22Rv1 (cell line): ENCODE measurements around the gene ZNF92.
"Not testable (repeated sequence)": the region's sequence is repeated elsewhere in the genome, so short reads cannot be mapped to it uniquely, and the experiment has no call there.

ENCODE experiments used
- H3K27ac ChIP-seq: fragments of 450-650 bp; 2 replicates; pipeline ENCODE4 v1.5.1; 2017
- CTCF ChIP-seq: fragments of 450-650 bp; IDR thresholded peaks from 2 replicates; pipeline ENCODE4 v1.5.1; 2017; ENCODE audit warnings: mild to moderate bottlenecking
- ZFX ChIP-seq: fragments of 450-650 bp; IDR thresholded peaks from 2 replicates; pipeline ENCODE4 v1.6.1; 2017; ENCODE audit warnings: antibody characterized with exemption, borderline replicate concordance

The ZNF92 gene

DNA sequence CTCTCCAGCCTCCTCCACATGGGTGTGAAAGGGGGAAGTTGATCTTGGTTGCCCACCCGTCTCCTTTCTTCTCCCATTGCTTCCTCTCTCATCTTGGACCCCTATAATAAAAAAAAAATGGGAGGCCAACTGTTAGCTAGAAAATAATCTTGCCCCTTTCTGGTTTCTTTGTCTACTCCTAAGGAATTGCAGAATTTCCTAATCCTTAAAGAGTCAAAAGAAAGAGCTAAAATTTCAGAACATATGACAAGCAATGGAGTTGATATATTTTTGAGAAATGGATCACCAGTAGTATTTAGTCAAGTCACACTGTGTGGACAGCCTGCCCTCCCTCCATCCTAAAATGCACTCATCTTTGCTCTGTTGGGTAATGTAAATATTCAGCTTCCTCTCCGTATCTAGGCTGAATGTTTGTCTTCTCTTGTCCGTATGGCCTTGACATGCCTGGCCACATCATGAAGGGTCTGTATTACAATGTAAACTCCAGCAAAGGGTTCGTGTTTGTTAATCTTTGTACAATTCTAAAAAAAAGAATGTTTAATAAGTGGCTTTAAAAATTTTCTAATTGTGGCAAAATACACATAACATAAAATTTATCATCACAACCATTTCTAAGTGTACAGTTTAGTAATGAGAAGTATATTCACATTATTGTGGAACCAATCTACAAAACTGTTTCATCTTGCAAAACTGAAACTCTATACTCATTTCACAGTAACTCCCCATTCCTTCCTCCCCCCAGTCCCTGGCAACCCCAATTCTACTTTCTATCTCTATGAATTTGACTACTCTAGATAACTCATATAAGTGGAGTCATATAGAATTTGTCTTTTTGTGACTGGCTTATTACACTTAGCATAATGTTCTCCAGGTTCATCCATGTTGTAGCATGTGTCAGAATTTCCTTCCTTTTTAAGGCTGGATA, 71.5 kb downstream of the ZNF92 start:
- TF ChIP-seq CTCF (no peak), ZFX (no peak)
- H3K27ac ChIP-seq, result no peak overlapping the region

GRCh38 chr7:65447041-65447440, 73.4 kb downstream of the ZNF92 start:
- TF ChIP-seq CTCF, result peak; percentile 38

DNA sequence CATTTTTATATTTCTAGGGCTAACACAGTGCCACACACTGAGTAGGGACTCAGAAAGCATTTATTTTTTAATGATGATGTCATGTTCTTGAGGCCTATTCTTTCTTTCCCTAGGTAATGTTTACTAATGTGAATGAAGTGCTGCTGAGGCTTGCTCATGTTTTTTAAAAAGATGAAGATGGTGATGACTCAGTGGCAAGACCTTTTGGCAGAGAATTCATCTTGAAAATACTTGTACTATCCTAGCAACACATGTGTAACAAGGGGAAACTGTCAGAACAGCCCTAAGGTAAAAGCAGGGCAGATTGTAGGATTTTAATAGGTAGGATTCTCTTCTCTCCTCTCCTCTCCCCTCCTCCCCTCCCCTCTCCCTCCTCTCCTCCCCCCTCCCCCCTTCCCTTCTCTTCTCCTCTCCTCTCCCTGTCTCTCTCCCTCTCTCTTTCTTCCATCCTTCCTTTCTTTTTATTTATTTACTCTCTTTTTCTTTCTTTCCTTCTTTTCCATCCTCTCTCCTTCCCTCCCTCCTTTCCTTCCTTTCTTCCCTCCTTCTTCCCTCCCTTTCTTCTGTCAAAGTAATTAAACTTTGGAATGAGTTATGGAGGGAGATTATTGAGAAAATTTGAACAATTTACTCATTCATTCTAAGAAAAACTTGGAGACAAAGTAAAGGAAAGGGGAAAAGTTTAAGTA, 75.3 kb downstream of the ZNF92 start:
- no peak overlapping the region for H3K27ac ChIP-seq
- no peak for TF ChIP-seq CTCF
- TF ChIP-seq ZFX, result no peak

More at GRCh38 chr7:65447041-65447440, 73.4 kb downstream of the ZNF92 start:
- H3K27ac ChIP-seq, result not testable (repeated sequence)

DNA sequence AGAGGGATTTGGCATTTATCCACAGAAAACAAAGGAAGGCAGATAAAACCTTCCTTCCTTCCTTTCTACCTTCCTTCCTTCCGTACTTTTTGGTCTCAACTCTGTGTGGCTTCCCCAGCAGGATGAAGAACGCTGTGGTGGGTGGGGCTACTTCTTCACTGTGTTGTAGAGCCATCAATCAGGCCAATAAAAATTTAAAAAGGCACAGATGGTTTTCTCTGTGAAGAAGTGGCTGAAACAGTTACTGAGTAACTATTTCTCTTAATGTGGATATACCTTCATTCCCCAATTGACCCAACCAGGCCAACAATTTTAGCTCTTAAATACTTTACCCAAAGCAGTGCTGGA, 75.8 kb downstream of the ZNF92 start:
- H3K27ac ChIP-seq, result no peak overlapping the region
- TF ChIP-seq ZFX (no peak), CTCF (no peak)
